Stomach smooth muscle (tissue), 2 donors: ENCODE measurements around the gene TTLL9.

ENCODE experiments used
- H3K27ac ChIP-seq: one replicate; pipeline ENCODE4 v1.7.0; 2013; ENCODE audit warnings: mild to moderate bottlenecking, low read length, inconsistent platforms
- H3K27me3 ChIP-seq, 2 donors: one replicate each; pipeline ENCODE4 v1.7.0; 2013; ENCODE audit warnings: low read length in 2 of 2; ENCODE audit not compliant: insufficient read depth in 2 of 2, control insufficient read depth in 1 of 2
- H3K36me3 ChIP-seq, 2 donors: one replicate each; pipeline ENCODE4 v1.7.0; 2013; ENCODE audit warnings: low read length in 2 of 2; ENCODE audit not compliant: control insufficient read depth in 2 of 2, insufficient read depth in 2 of 2
- H3K4me1 ChIP-seq: one replicate; pipeline ENCODE4 v1.7.0; 2013; ENCODE audit warnings: low read length; ENCODE audit not compliant: control insufficient read depth, insufficient read depth
- H3K4me3 ChIP-seq, 2 donors: one replicate each; pipeline ENCODE4 v1.7.0; 2013; ENCODE audit warnings: low read length in 2 of 2
- H3K9ac ChIP-seq, 2 donors: one replicate each; pipeline ENCODE4 v1.7.0; 2013; ENCODE audit warnings: low read length in 2 of 2, mild to moderate bottlenecking in 1 of 2
- H3K9me3 ChIP-seq, 2 donors: one replicate each; pipeline ENCODE4 v1.7.0; 2013; ENCODE audit warnings: low read length in 2 of 2; ENCODE audit not compliant: control insufficient read depth in 2 of 2
- donor health status: healthy.
- donor health status: Pancreatic carcinoma.

The TTLL9 gene

GRCh38 chr20:31830406-31830981 is 39.9 kb upstream of the TTLL9 start:
- no peaks in the 10 kb centered on the region for H3K36me3 ChIP-seq
- H3K4me3 ChIP-seq, result no peak overlapping the region
- H3K9me3 ChIP-seq, result no peaks in the 10 kb centered on the region
- H3K27ac ChIP-seq, result no peak overlapping the region
- no peak overlapping the region for H3K9ac ChIP-seq
- peaks cover 0 to 3% of the 10 kb centered on the region in 2 donors for H3K27me3 ChIP-seq
- H3K4me1 ChIP-seq, result peaks cover 5% of the 10 kb centered on the region

- H3K27ac ChIP-seq, result no peak overlapping the region
- H3K27me3 ChIP-seq, result no peaks in the 10 kb centered on the region
- H3K4me1 ChIP-seq, result peaks cover 12% of the 10 kb centered on the region
- no peak overlapping the region for H3K9ac ChIP-seq
- no peak overlapping the region for H3K4me3 ChIP-seq
- no peaks in the 10 kb centered on the region for H3K36me3 ChIP-seq
- H3K9me3 ChIP-seq, result no peaks in the 10 kb centered on the region
These were observed 39.2 kb upstream of the TTLL9 start for GRCh38 chr20:31831211-31831610.

- Histone ChIP-seq H3K27ac (no peak overlapping the region), H3K9ac (no peak overlapping the region), H3K27me3 (no peaks in the 10 kb centered on the region), H3K4me1 (peaks cover 16% of the 10 kb centered on the region), H3K9me3 (no peaks in the 10 kb centered on the region), H3K4me3 (no peak overlapping the region), H3K36me3 (no peaks in the 10 kb centered on the region)
These were observed 38.6 kb upstream of the TTLL9 start for GRCh38 chr20:31831771-31832306.

GRCh38 chr20:31833130-31833930 is 37.1 kb upstream of the TTLL9 start:
- no peak overlapping the region for H3K9ac ChIP-seq
- no peaks in the 10 kb centered on the region for H3K9me3 ChIP-seq
- no peaks in the 10 kb centered on the region for H3K36me3 ChIP-seq
- no peaks in the 10 kb centered on the region for H3K27me3 ChIP-seq
- no peak overlapping the region for H3K4me3 ChIP-seq
- H3K4me1 ChIP-seq, result peaks cover 23% of the 10 kb centered on the region
- no peak overlapping the region for H3K27ac ChIP-seq

- H3K36me3 ChIP-seq, result no peaks in the 10 kb centered on the region
- no peak overlapping the region for H3K9ac ChIP-seq
- H3K4me3 ChIP-seq, result no peak overlapping the region
- H3K27me3 ChIP-seq, result no peaks in the 10 kb centered on the region
- no peak overlapping the region for H3K27ac ChIP-seq
- H3K9me3 ChIP-seq, result no peaks in the 10 kb centered on the region
- peaks cover 23% of the 10 kb centered on the region for H3K4me1 ChIP-seq
These were observed 36.4 kb upstream of the TTLL9 start for GRCh38 chr20:31833931-31834521.

- Histone ChIP-seq H3K27me3 (no peaks in the 10 kb centered on the region), H3K9me3 (no peaks in the 10 kb centered on the region), H3K36me3 (no peaks in the 10 kb centered on the region), H3K4me3 (peak overlapping the region in 1 of 2 donors; percentile 15), H3K9ac (no peak overlapping the region), H3K4me1 (peaks cover 23% of the 10 kb centered on the region), H3K27ac (peak overlapping the region; percentile 6)
These were observed 34.9 kb upstream of the TTLL9 start for GRCh38 chr20:31835554-31835953.

GRCh38 chr20:31835977-31836852 is 34.2 kb upstream of the TTLL9 start:
- H3K27me3 ChIP-seq, result no peaks in the 10 kb centered on the region
- peak overlapping the region; percentile 6 for H3K27ac ChIP-seq
- H3K4me1 ChIP-seq, result peaks cover 27% of the 10 kb centered on the region
- H3K9me3 ChIP-seq, result no peaks in the 10 kb centered on the region
- H3K36me3 ChIP-seq, result no peaks in the 10 kb centered on the region
- peak overlapping the region in 1 of 2 donors; percentile 21 for H3K9ac ChIP-seq
- H3K4me3 ChIP-seq, result peak overlapping the region in 1 of 2 donors; percentile 15

- no peak overlapping the region for H3K27ac ChIP-seq
- H3K4me1 ChIP-seq, result peaks cover 33% of the 10 kb centered on the region
- no peak overlapping the region for H3K4me3 ChIP-seq
- no peaks in the 10 kb centered on the region for H3K9me3 ChIP-seq
- H3K27me3 ChIP-seq, result no peaks in the 10 kb centered on the region
- no peak overlapping the region for H3K9ac ChIP-seq
- H3K36me3 ChIP-seq, result no peaks in the 10 kb centered on the region
These were observed 33.4 kb upstream of the TTLL9 start for GRCh38 chr20:31836853-31837608.

- Histone ChIP-seq H3K9me3 (no peaks in the 10 kb centered on the region), H3K36me3 (no peaks in the 10 kb centered on the region), H3K4me3 (no peak overlapping the region), H3K27ac (no peak overlapping the region), H3K9ac (no peak overlapping the region), H3K4me1 (peaks cover 37% of the 10 kb centered on the region), H3K27me3 (no peaks in the 10 kb centered on the region)
These were observed 32.5 kb upstream of the TTLL9 start for GRCh38 chr20:31837896-31838397.
